ENCODE results near the gene EMC9.

DNA sequence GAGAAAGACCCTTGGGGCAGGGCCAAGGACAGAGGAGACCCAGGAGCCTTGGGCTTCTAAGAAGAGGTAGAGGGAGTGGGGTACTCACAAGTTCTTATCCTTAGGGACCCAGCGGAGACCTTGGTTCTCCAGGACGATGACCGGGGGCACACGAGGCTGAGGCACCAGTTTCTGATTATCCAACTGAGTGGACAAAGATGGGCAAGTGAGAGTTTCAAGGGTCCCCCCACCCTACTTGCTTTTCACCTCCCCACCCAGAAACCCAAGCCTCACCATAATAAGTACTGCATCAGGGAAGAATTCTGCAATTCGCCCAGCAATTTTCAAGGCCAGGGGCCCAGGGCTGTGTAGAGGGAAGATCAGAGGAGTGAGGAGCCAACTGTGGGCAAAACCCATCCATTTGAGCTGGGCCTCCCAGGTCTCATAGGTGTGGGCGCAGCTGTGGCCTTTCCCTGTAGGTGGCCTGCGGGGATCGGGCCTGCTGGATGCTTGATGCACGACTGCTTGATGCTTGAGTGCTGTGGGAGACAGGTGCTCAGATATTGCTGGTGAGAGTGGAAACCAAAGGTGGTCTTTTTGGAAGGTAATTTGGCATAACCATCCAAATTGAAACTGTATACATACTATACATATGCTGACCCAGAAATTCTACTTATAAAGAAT is 2.0 kb downstream of the EMC9 start:
- TF ChIP-seq, protein P1, sequence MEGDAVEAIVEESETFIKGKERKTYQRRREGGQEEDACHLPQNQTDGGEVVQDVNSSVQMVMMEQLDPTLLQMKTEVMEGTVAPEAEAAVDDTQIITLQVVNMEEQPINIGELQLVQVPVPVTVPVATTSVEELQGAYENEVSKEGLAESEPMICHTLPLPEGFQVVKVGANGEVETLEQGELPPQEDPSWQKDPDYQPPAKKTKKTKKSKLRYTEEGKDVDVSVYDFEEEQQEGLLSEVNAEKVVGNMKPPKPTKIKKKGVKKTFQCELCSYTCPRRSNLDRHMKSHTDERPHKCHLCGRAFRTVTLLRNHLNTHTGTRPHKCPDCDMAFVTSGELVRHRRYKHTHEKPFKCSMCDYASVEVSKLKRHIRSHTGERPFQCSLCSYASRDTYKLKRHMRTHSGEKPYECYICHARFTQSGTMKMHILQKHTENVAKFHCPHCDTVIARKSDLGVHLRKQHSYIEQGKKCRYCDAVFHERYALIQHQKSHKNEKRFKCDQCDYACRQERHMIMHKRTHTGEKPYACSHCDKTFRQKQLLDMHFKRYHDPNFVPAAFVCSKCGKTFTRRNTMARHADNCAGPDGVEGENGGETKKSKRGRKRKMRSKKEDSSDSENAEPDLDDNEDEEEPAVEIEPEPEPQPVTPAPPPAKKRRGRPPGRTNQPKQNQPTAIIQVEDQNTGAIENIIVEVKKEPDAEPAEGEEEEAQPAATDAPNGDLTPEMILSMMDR (conservative IDR thresholded peaks at IDR 0.05; ENCODE audit: low read length) = peak; percentile 26
- TF ChIP-seq EZH2phosphoT487 (IDR thresholded peaks at IDR 0.05; ENCODE audit: borderline replicate concordance) = no peak
